ENCODE results near the gene IGLON5.
A peak's percentile ranks its signal among the peaks of the same experiment; 100 is the strongest.

Gene IGLON5

GRCh38 chr19:51366389-51367254, 55.2 kb downstream of the IGLON5 start:
- DNase-seq: peak; percentile 85 to 96 (median 88)

- no peak for DNase-seq
Observed at GRCh38 chr19:51367255-51367564, 55.8 kb downstream of the IGLON5 start.

DNA sequence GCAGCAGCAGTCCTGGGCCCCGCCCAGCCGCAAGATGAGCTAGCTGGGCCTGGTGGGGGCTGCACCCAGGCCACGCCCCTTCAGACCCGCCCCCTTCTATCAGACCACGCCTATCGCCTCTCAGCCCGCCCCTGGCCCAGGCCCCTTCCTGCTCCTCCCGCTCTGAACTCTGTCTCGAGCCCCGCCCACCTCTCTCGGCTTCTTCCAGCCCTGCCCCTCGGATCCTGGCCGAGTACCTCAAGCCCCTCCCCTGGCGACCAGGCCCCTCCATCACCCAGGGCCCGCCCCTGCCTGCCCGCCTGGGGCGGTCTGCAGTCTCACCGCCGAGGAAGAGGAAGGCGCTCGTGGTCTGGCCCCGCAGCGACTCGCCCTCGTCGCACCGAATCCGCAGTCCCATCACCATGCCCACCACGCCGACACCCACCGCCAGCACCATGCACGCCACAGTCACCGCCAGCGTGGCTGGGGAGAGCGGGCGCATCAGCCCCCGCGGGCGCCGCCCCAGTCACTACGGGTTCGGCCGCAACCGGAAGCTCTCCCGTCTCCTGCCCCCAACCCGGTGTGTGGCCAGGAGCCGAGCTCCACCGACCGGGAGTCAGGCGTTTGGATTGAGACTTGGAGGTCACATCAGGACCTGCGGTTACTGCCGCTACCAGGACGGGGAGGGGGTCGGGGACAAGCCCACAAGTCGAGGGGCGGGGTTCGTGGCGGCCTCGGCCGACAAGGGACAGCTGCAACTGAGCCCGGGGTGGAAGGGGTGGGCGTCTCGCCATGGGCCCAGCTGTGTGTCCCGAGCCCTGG, 56.3 kb downstream of the IGLON5 start:
- peak; percentile 88 to 98 (median 92) for DNase-seq

DNA sequence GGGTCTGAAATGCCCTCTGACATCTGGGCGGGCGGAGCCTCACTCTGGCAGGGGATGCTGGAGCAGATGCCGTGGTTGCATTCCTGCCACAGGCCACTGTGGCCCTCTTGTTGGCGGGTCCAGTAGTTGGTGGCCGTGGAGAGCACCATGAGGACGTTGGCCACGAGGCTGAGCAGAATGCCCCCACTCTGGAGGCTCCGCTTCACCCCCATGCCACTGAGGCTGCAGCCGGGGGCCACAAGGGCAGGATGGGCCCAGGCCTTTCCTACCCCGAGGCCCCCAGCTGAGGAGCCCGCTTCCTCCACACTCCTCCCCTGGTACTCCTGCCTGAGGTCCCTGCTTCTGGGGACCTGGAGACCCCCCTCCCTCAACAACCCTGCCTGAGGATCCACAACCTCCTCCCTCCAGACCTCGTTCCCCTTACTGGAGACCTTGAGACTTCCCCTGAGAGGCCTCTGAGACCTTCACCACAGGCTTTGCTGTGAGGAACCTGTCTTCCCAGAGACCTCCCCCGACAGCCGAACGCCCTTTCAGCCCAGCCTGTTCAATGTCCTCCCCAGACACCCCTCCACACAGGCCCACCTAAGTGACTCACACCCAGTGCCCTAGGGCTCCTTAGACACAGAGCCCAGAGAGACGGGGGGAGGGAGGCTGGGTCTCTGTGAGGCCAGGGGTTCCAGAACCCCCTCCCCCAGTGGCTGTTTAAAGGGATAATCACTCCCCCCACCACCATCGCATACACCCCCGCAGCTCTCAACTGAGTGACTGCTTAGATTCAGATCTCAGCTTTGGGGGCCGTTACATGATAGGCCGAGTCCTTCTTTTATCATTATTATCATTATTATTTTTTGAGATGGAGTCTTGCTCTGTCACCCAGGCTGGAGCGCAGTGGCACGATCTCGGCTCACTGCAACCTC, 57.2 kb downstream of the IGLON5 start, which contains the start of gene CLDND2:
TSS of gene CLDND2 (minus strand) at position 638 of the 917 bp plus-strand sequence. CDS start at position 212, 426 bp downstream.
- DNase-seq: no peak

DNA sequence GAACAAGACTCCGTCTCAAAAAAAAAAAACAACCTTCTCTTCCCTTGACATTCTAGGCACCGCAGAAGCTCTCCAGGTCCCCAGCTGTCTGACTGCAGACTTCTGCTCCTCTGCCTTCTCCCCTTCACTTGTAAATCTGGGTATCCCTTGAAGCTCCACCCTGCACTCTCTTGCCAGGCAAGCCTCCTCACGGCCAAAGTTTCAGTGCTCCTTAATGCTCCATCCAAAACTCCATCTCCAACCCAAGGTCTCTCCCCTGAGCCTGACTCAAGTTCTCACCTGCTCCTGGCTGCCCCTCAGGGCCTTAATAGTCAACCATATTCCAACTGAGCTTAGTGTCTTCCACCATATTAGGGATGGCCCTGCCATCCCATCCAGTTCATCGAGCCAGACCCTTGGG, 58.8 kb downstream of the IGLON5 start:
- DNase-seq: no peak

GRCh38 chr19:51371186-51371690, 59.8 kb downstream of the IGLON5 start:
- DNase-seq: no peak

GRCh38 chr19:51372021-51372648, 60.7 kb downstream of the IGLON5 start:
- DNase-seq: no peak

- peak in 3 of 5 donors; percentile 15 to 80 (median 31) for DNase-seq
Observed at GRCh38 chr19:51372649-51373504, 61.4 kb downstream of the IGLON5 start, which contains the start of gene NKG7. TSS of gene NKG7 (minus strand) at chr19:51372654. CDS start at chr19:51372535, 119 bp downstream.

- peak in 1 of 5 donors; percentile 21 for DNase-seq
Observed at GRCh38 chr19:51375504-51376221, 64.2 kb downstream of the IGLON5 start.

GRCh38 chr19:51377422-51377821, 66.0 kb downstream of the IGLON5 start:
- DNase-seq: no peak

GRCh38 chr19:51380379-51380778, 68.9 kb downstream of the IGLON5 start:
- DNase-seq: no peak
